ENCODE measurements around the gene E4F1. TPM values are rescaled to one million over a fixed set of nuclear protein-coding genes. Genes with fewer than 3 reads are reported as not detected.
A peak's percentile ranks its signal among the peaks of the same experiment; 100 is the strongest.

Gene E4F1
- total RNA-seq, 2 donors from 2014 or later: 32.0 to 33.6 TPM

GRCh38 chr16:2273931-2274330 is 50.5 kb downstream of the E4F1 start:
- Mint-ChIP-seq H3K4me3 (no peak overlapping the region), H3K27ac (peak overlapping the region; percentile 79), H3K36me3 (ENCODE audit: low read depth) (no peaks in the 10 kb centered on the region), H3K4me1 (peaks cover 9% of the 10 kb centered on the region), H3K27me3 (no peaks in the 10 kb centered on the region)
- no peak for DNase-seq
- no peaks in the 10 kb centered on the region for H3K9me3 ChIP-seq (ENCODE audit: control insufficient read depth, low read length, poor library complexity, severe bottlenecking)
- no peak for ATAC-seq

GRCh38 chr16:2275476-2276367 is 52.3 kb downstream of the E4F1 start:
- Mint-ChIP-seq H3K4me3 (no peak overlapping the region), H3K27me3 (no peaks in the 10 kb centered on the region), H3K4me1 (no peaks in the 10 kb centered on the region), H3K27ac (no peak overlapping the region), H3K36me3 (ENCODE audit: low read depth) (no peaks in the 10 kb centered on the region)
- no peaks in the 10 kb centered on the region for H3K9me3 ChIP-seq (ENCODE audit: control insufficient read depth, low read length, poor library complexity, severe bottlenecking)
- DNase-seq (no peak), ATAC-seq (no peak)

GRCh38 chr16:2276368-2277195 is 53.2 kb downstream of the E4F1 start:
- H3K27me3 Mint-ChIP-seq: no peaks in the 10 kb centered on the region
- H3K4me1 Mint-ChIP-seq: no peaks in the 10 kb centered on the region
- no peak overlapping the region for H3K4me3 Mint-ChIP-seq
- DNase-seq: no peak
- H3K9me3 ChIP-seq (ENCODE audit: control insufficient read depth, low read length, poor library complexity, severe bottlenecking): no peaks in the 10 kb centered on the region
- H3K36me3 Mint-ChIP-seq (ENCODE audit: low read depth): no peaks in the 10 kb centered on the region
- H3K27ac Mint-ChIP-seq: no peak overlapping the region
- ATAC-seq: no peak

GRCh38 chr16:2277466-2278271 is 54.3 kb downstream of the E4F1 start:
- no peaks in the 10 kb centered on the region for H3K9me3 ChIP-seq (ENCODE audit: control insufficient read depth, low read length, poor library complexity, severe bottlenecking)
- Mint-ChIP-seq H3K27ac (no peak overlapping the region), H3K36me3 (ENCODE audit: low read depth) (no peaks in the 10 kb centered on the region), H3K27me3 (no peaks in the 10 kb centered on the region), H3K4me1 (no peaks in the 10 kb centered on the region), H3K4me3 (no peak overlapping the region)
- ATAC-seq (no peak), DNase-seq (no peak)

GRCh38 chr16:2278272-2278608 is 54.8 kb downstream of the E4F1 start:
- H3K27me3 Mint-ChIP-seq: no peaks in the 10 kb centered on the region
- no peaks in the 10 kb centered on the region for H3K36me3 Mint-ChIP-seq (ENCODE audit: low read depth)
- H3K9me3 ChIP-seq (ENCODE audit: control insufficient read depth, low read length, poor library complexity, severe bottlenecking): no peaks in the 10 kb centered on the region
- no peak overlapping the region for H3K27ac Mint-ChIP-seq
- no peak overlapping the region for H3K4me3 Mint-ChIP-seq
- DNase-seq (no peak), ATAC-seq (no peak)
- no peaks in the 10 kb centered on the region for H3K4me1 Mint-ChIP-seq

GRCh38 chr16:2278956-2279800 is 55.8 kb downstream of the E4F1 start:
- peaks cover 4% of the 10 kb centered on the region for H3K36me3 Mint-ChIP-seq (ENCODE audit: low read depth)
- ATAC-seq: no peak
- H3K27ac Mint-ChIP-seq: no peak overlapping the region

GRCh38 chr16:2280461-2280860 is 57.1 kb downstream of the E4F1 start:
- H3K9me3 ChIP-seq (ENCODE audit: control insufficient read depth, low read length, poor library complexity, severe bottlenecking): no peaks in the 10 kb centered on the region
- Mint-ChIP-seq H3K4me3 (no peak overlapping the region), H3K4me1 (no peaks in the 10 kb centered on the region), H3K27me3 (no peaks in the 10 kb centered on the region), H3K27ac (no peak overlapping the region), H3K36me3 (ENCODE audit: low read depth) (peaks cover 6% of the 10 kb centered on the region)
- DNase-seq (no peak), ATAC-seq (no peak)

More at GRCh38 chr16:2278956-2279800, 55.8 kb downstream of the E4F1 start:
- DNase-seq: no peak
- Mint-ChIP-seq H3K27me3 (no peaks in the 10 kb centered on the region), H3K4me1 (no peaks in the 10 kb centered on the region), H3K4me3 (no peak overlapping the region)
- no peaks in the 10 kb centered on the region for H3K9me3 ChIP-seq (ENCODE audit: control insufficient read depth, low read length, poor library complexity, severe bottlenecking)

- H3K4me1 Mint-ChIP-seq: no peaks in the 10 kb centered on the region
- H3K27ac Mint-ChIP-seq: no peak overlapping the region
- no peaks in the 10 kb centered on the region for H3K27me3 Mint-ChIP-seq
- peaks cover 6% of the 10 kb centered on the region for H3K36me3 Mint-ChIP-seq (ENCODE audit: low read depth)
- H3K9me3 ChIP-seq (ENCODE audit: control insufficient read depth, low read length, poor library complexity, severe bottlenecking): no peaks in the 10 kb centered on the region
- no peak overlapping the region for H3K4me3 Mint-ChIP-seq
- no peak for DNase-seq
- ATAC-seq: no peak
Measured at GRCh38 chr16:2280981-2281542, 57.7 kb downstream of the E4F1 start.

GRCh38 chr16:2282262-2282661 is 58.9 kb downstream of the E4F1 start:
- no peak overlapping the region for H3K4me3 Mint-ChIP-seq
- H3K4me1 Mint-ChIP-seq: no peaks in the 10 kb centered on the region
- H3K27ac Mint-ChIP-seq: no peak overlapping the region
- no peaks in the 10 kb centered on the region for H3K9me3 ChIP-seq (ENCODE audit: control insufficient read depth, low read length, poor library complexity, severe bottlenecking)
- no peak for DNase-seq
- H3K36me3 Mint-ChIP-seq (ENCODE audit: low read depth): peaks cover 6% of the 10 kb centered on the region
- no peak for ATAC-seq
- H3K27me3 Mint-ChIP-seq: no peaks in the 10 kb centered on the region

GRCh38 chr16:2282866-2283555 is 59.6 kb downstream of the E4F1 start:
- ATAC-seq (no peak), DNase-seq (no peak)
- Mint-ChIP-seq H3K36me3 (ENCODE audit: low read depth) (peaks cover 6% of the 10 kb centered on the region), H3K4me3 (no peak overlapping the region), H3K27me3 (no peaks in the 10 kb centered on the region), H3K27ac (no peak overlapping the region), H3K4me1 (no peaks in the 10 kb centered on the region)
- H3K9me3 ChIP-seq (ENCODE audit: control insufficient read depth, low read length, poor library complexity, severe bottlenecking): no peaks in the 10 kb centered on the region

- Mint-ChIP-seq H3K4me1 (no peaks in the 10 kb centered on the region), H3K27me3 (no peaks in the 10 kb centered on the region), H3K27ac (no peak overlapping the region), H3K36me3 (ENCODE audit: low read depth) (peaks cover 6% of the 10 kb centered on the region), H3K4me3 (no peak overlapping the region)
- ATAC-seq: no peak
- no peak for DNase-seq
- no peaks in the 10 kb centered on the region for H3K9me3 ChIP-seq (ENCODE audit: control insufficient read depth, low read length, poor library complexity, severe bottlenecking)
Measured at GRCh38 chr16:2284001-2284770, 60.8 kb downstream of the E4F1 start.

Data from T-helper 17 cell (primary cell).